HG03342 (cell line): ENCODE measurements around the gene AMN1.

Experiments
- ATAC-seq: cut with Tn5 transposase; IDR thresholded peaks from one replicate; pipeline ENCODE4 v1.9.1; 2021; ENCODE audit warnings: mild to moderate bottlenecking, moderate library complexity; ENCODE audit not compliant: unreplicated experiment

The AMN1 gene

GRCh38 chr12:31633464-31633863 is 95.4 kb downstream of the AMN1 start:
- ATAC-seq, result no peak

- ATAC-seq, result no peak
Observed at GRCh38 chr12:31631809-31632208, 97.0 kb downstream of the AMN1 start.

- no peak for ATAC-seq
Observed at GRCh38 chr12:31631023-31631724, 97.6 kb downstream of the AMN1 start.

GRCh38 chr12:31629756-31630732 is 98.8 kb downstream of the AMN1 start:
- ATAC-seq, result no peak

DNA sequence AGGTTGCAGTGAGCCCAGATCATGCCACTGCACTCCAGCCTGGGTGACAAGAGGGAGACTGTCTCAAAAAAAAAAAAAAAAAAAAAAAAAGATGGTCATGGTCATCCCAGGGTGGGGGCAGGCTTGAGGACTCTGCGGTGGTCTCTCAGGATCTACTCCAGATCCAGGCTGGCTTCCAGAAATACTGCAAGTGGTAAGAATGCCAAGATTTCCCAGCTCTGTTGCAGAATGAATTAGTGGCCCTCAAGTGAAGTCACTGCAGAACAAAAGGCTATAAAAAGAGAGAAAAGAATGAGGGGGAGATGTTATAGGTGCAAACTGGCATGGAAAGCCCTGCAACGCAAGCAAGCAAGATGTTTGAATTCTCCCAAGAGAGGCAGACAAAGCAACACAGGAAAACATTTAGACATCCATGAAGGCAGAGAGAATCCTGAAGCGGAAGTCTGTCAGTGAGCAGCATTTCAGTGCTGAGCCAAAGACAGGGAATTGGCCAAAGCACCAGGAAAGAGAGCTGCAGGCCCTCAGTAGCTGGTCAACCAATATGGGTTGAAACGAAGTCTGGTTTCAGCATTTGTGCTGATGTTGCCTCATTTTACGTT is 101.3 kb downstream of the AMN1 start:
- ATAC-seq, result no peak

GRCh38 chr12:31626270-31626995 is 102.4 kb downstream of the AMN1 start:
- no peak for ATAC-seq

DNA sequence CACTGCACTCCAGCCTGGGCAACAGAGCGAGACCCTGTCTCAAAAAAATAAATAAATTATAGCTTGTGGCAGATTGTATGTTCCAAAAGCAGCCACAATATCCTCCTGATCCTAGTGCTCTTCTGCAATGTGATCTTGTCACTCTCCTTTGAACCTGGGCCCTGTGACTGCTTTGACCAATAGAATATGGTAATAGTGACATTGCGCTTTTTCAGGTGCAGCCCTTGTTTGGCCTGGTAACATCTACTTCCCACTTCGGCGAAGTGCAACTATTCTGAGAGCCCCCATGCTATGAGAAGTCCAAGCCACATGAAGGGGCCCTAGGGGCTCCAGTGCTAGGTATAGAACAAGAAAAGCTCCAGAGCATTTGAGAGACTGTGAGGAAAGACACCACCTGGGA is 106.8 kb downstream of the AMN1 start:
- ATAC-seq, result no peak
